HUDEP-2 (cell line): ENCODE results near the gene CHTF18.
"Not testable (repeated sequence)": the region's sequence is repeated elsewhere in the genome, so short reads cannot be mapped to it uniquely, and the experiment has no call there.

Experiments
- DNase-seq, 76 experiments: peaks; one replicate each; lab custom pipeline; 2025; ENCODE audit not compliant: unreplicated experiment in 76 of 76; lab: John Stamatoyannopoulos, UW

CHTF18 gene

GRCh38 chr16:802914-803753 lies 14.7 kb downstream of the CHTF18 start:
- no peak for DNase-seq

- no peak for DNase-seq
Measured at GRCh38 chr16:803754-804080, 15.3 kb downstream of the CHTF18 start.

DNA sequence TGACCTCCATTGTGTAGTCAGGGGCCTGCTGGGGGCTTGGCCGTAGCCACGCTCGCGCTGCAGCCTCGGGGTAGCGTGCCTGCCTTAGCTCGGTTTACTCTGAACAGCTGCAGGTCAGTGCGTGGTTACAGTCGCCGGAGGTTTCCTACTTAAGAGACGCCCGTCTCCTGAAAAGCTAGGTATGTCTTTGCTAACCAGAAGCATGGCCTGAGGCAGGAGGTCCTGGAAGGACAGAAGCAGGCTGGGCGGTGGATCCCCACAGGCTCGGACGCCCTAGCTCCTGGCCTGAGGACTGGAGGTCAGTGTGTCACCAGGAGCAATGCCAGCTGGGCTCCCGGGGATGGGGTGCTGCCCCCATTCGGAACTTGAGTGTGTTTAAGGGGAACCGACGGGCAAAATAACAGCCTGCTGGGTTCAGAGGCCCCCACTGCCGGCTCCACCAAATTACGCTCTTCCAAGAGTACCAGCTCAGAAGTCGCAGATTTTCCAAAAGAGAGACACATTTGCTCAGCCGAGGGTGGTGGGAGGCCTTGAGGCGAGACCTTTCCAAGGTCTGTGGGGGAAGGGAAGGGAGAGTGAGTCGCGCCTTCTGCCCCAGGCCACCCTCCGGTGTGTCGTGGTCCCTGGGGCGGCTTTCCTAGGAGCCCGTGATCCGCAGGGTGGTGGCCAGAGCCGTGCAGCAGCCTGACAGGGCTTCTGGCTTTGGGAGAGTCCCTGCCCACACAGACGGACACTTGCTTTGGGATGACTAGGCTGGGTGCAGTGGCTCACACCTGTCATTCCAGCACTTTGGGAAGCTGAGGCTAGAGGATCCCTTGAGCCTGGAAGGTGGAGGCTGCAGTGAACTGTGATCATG lies 16.0 kb downstream of the CHTF18 start:
- DNase-seq, result no peak

DNA sequence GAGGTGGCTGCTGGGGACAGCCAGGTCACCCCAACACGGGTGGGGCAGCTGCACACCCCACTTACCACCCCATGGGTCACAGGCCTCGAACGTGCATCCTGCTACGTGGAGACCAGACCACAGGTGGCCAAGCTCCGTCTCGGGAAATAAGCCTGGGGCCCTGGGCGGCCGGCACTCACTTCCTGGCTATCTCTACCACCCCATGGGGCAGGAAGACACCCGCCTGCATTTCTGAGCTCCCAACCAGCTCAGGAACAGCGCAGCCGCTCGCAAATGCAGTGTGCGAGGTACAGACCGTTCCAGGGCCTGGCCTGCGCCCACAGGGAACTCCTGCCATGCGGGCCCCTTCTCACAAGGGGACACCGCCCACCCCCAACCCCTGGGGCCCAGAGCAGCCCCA lies 17.1 kb downstream of the CHTF18 start:
- no peak for DNase-seq

DNA sequence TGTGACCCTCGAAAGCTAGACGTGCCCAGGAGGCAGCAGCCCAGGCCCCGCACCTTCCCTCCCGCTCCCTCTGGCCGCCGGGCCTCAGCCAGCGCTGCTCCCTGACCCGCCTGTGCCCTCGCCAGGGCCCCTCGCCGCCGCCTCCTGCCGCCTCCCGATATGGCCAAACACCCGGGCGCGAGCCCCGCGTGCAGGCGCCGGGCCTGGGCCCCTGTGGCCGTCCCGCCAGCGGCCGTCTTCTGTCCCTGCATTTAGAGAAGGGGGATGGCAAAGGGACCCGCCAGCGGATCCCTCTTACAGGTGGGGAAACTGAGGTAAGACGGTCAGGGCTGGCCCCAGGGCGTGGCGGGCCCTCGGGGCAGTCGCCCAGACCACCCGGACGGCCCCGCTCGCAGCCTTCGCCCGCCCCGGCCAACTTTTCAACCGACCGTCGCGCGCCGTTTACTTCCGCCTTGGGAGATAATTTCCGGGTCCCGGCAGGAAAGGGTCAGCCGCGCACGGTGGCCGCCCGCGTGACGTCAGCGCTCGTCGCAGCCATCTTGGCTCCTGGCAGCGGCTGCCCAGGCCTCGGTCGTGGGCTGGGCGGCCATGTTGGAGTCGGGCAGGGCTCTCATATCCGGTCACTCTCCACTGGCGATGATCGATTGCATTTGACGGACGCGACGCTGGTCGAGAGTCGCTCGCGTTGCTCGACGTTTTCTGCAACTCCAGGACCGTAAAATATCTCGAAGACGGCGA lies 19.1 kb downstream of the CHTF18 start:
- peak in 74 of 76 experiments; percentile 21 to 93 (median 84) for DNase-seq

GRCh38 chr16:808085-808386 lies 19.6 kb downstream of the CHTF18 start:
- no peak for DNase-seq

DNA sequence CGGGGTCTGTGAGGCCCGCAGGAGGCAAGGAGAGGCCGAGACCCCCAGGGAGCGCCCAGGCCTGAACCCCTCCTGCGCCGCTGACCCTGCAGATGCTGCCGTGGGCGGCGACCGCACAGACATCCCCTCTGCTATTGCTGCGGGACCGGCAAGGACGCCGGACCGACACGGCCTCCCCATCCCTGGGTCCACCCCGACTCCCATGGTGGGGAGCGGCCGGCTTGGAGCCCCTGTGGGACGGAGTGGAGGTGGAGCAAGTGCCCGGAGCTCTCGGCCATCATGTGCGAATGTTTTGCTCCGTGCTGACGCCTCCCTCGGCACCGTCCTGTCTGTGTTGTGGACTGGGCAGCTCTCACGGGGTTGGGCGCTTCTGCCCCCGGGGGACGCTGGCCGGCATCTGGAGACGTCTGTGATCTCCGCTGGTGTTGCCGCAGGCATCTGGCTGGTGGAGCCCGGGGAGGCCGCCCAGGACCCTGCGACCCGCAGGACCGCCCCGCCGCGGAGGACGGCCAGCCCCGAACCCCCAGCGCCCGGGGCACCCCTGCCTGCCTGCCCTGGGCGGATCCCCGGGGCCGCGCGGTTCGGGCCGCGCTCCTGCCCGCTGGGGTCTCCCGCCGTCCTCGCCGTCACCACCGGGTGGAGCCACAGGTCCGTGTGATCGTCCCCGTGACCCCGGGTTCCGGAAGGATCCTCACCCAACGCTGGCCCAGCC lies 24.9 kb downstream of the CHTF18 start:
- peak in 13 of 76 experiments; percentile 3 to 50 (median 14) for DNase-seq

GRCh38 chr16:813916-814412 lies 25.5 kb downstream of the CHTF18 start:
- DNase-seq, result no peak

DNA sequence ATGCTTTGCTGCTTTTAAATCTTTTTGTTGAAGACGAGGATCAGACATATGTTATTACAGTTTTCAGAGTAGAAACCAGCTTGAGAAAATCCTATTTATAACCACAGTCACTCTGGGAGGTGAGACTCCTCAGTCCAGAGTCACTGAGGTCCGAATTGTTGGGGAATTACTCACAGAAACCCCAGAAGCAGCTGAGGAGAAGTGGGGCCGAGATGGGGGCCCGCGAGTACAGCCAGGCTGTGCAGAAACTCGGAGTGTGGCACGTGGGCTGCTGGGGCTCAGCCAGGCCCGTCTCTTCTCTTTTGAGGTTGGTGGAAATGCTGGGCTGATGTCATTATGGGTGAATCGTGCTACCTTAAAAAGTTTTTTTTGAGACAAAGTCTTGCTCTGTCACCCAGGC lies 26.6 kb downstream of the CHTF18 start:
- no peak for DNase-seq

- DNase-seq, result no peak
Measured at GRCh38 chr16:815861-816260, 27.4 kb downstream of the CHTF18 start.

- DNase-seq, result no peak
Measured at GRCh38 chr16:817001-817906, 28.8 kb downstream of the CHTF18 start.

- DNase-seq, result no peak
Measured at GRCh38 chr16:818132-818531, 29.7 kb downstream of the CHTF18 start.

- no peak for DNase-seq
Measured at GRCh38 chr16:818592-818991, 30.2 kb downstream of the CHTF18 start.

DNA sequence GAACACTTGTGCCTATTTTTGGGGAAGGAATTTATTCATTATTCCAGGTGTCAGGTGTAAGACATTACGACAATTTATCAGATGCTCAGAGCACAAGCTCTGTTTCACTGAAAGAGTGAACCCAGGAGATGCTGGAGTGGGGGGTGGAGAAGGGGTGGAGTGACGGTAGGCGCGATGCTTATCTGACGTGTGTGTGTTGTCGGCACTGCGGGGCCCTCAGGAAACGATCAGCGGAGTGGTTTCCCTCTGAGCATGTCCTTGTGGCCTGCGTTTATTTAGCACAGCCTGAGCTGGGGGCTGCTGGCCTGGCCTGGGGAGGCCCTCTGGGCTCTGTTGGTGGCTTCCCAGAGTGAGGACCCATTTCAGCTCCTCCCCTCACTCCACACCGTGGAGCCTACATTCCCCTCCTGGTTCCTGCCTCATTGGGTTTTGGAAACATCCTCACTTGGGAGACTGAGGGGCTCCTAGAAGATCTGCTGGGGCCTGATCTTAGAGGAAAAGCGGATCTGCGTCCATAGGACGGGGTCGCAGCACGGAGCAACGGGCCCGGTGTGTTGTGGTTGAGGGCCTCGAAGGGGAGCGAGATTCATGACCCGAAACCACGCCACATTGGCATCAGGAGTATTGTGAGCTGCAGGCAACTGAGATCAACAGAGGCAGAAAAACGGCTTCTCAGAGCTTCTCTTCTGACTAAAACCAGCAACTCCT lies 31.1 kb downstream of the CHTF18 start:
- DNase-seq, result no peak

GRCh38 chr16:820044-820408 lies 31.6 kb downstream of the CHTF18 start:
- not testable (repeated sequence) for DNase-seq

DNA sequence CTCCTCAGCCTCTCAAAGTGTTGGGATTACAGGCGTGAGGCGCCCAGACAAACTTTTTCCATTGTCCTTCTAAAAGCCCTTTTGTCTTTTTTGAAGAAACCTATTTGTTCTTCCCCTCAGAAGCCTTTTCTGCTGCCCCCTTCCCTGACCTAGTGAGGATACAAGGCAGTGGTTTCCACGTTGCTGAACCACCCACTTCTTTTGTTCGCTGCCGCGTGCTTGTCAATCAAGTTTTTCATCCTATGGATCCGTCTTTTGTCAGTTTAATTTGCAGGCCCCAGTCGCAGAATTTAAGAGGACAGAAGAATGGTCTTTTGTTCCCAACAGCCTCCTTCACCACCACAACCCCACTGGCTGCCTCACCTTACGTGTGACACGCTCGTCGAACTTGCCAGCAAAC lies 32.3 kb downstream of the CHTF18 start:
- no peak for DNase-seq

- no peak for DNase-seq
Measured at GRCh38 chr16:821751-822150, 33.3 kb downstream of the CHTF18 start.

- DNase-seq, result no peak
Measured at GRCh38 chr16:822174-822908, 33.9 kb downstream of the CHTF18 start.
